B cell (primary cell): ENCODE results near the gene PATZ1. TPM values are rescaled to one million over a fixed set of nuclear protein-coding genes. Genes with fewer than 3 reads are reported as not detected.

Experiments used
- ATAC-seq: fragments of 200-7000 bp; cut with Tn5 transposase; one replicate; pipeline ENCODE4 v1.10.0; 2021; ENCODE audit warnings: low read depth, mild to moderate bottlenecking, moderate number of reproducible peaks, moderate library complexity
- CTCF ChIA-PET: fragments of 350-600 bp; sonication (Branson Sonifier 250); formaldehyde crosslinking; loops from one replicate; lab custom pipeline; 2021; ENCODE audit warnings: antibody characterized with exemption, inconsistent platforms; lab: Charles Lee
- POLR2A ChIA-PET: fragments of 350-600 bp; sonication (Branson Sonifier 250); formaldehyde crosslinking; loops from one replicate; lab custom pipeline; 2021; ENCODE audit warnings: antibody characterized with exemption; lab: Charles Lee
- DNase-seq: peaks from one replicate; pipeline ENCODE4 v3.0.0; 2013
- H2AFZ ChIP-seq: 2 replicates; pipeline ENCODE4 v1.6.1; 2012; ENCODE audit warnings: mild to moderate bottlenecking, low read depth, low read length; ENCODE audit not compliant: insufficient read depth, poor library complexity, severe bottlenecking
- H3K27ac ChIP-seq, 2 donors: 1 replicate in 1 of 2; 2 replicates in 1 of 2; pipeline ENCODE4 v1.5.1; 2012 to 2013; ENCODE audit warnings: low read length in 2 of 2, mild to moderate bottlenecking in 2 of 2, moderate library complexity in 1 of 2
- H3K27me3 ChIP-seq, 4 experiments: fragments of 200-600 bp in 1 of 4; sonication (generic) in 1 of 4; replicated peaks in 1 of 4; 1 replicate in 2 of 4; 2 replicates in 2 of 4; pipeline versions ENCODE4 v1.6.1 to v1.7.0; 2013 to 2016; ENCODE audit warnings: low read length in 3 of 4, mild to moderate bottlenecking in 2 of 4, mixed read lengths in 1 of 4, moderate library complexity in 1 of 4; ENCODE audit not compliant: insufficient read depth in 4 of 4, control insufficient read depth in 3 of 4; ENCODE audit errors: control extremely low read depth in 1 of 4
- H3K36me3 ChIP-seq, 2 experiments: replicated peaks in 1 of 2; 1 replicate in 1 of 2; 2 replicates in 1 of 2; pipeline versions ENCODE4 v1.6.1 to v1.7.1; 2013; ENCODE audit warnings: low read length in 1 of 2; ENCODE audit not compliant: insufficient read depth in 2 of 2, control insufficient read depth in 1 of 2; ENCODE audit errors: control extremely low read depth in 1 of 2, extremely low read depth in 1 of 2
- H3K4me1 ChIP-seq, 2 donors: fragments of 200-600 bp in 1 of 2; sonication (generic) in 1 of 2; 1 replicate in 1 of 2; 2 replicates in 1 of 2; pipeline versions ENCODE4 v1.5.1 to v1.6.1; 2013 to 2017; ENCODE audit warnings: low read length in 2 of 2; ENCODE audit not compliant: control insufficient read depth in 2 of 2, insufficient read depth in 2 of 2
- H3K4me2 ChIP-seq: replicated peaks from 2 replicates; pipeline ENCODE3; 2012; ENCODE audit warnings: mild to moderate bottlenecking, low read depth, low read length; ENCODE audit not compliant: poor library complexity, severe bottlenecking
- H3K4me3 ChIP-seq, 5 experiments: fragments of 200-600 bp in 1 of 5; sonication (generic) in 1 of 5; 1 replicate in 3 of 5; 2 replicates in 2 of 5; pipeline versions ENCODE4 v1.5.1 to v1.7.0; 2011 to 2016; ENCODE audit warnings: low read length in 4 of 5, mild to moderate bottlenecking in 4 of 5, low read depth in 2 of 5, control low read depth in 1 of 5, moderate library complexity in 1 of 5; ENCODE audit not compliant: insufficient read depth in 1 of 5; ENCODE audit errors: control extremely low read depth in 1 of 5, extremely low read depth in 1 of 5
- H3K79me2 ChIP-seq: fragments of 200-600 bp; sonication (generic); one replicate; pipeline ENCODE4 v1.6.0; 2016; ENCODE audit warnings: low read length; ENCODE audit not compliant: control insufficient read depth, insufficient read depth
- H3K9ac ChIP-seq: fragments of 200-600 bp; sonication (generic); 2 replicates; pipeline ENCODE4 v1.6.1; 2017; ENCODE audit warnings: mild to moderate bottlenecking, low read length, moderate library complexity
- H3K9me3 ChIP-seq, 3 donors: one replicate each; pipeline versions ENCODE4 v1.6.1 to v1.7.1; 2013; ENCODE audit warnings: low read length in 2 of 3; ENCODE audit not compliant: control insufficient read depth in 2 of 3, insufficient read depth in 1 of 3; ENCODE audit errors: control extremely low read depth in 1 of 3
- H4K20me1 ChIP-seq: 2 replicates; pipeline ENCODE4 v1.6.0; 2012; ENCODE audit warnings: mild to moderate bottlenecking, low read length; ENCODE audit not compliant: insufficient read depth, control insufficient read depth, poor library complexity, severe bottlenecking
- H3K27ac Mint-ChIP-seq: one replicate; pipeline ENCODE4 v1.8.0; 2021; ENCODE audit warnings: mixed read lengths
- H3K27me3 Mint-ChIP-seq: one replicate; pipeline ENCODE4 v1.8.0; 2021; ENCODE audit warnings: mixed read lengths
- H3K4me1 Mint-ChIP-seq: one replicate; pipeline ENCODE4 v1.8.0; 2021; ENCODE audit warnings: mixed read lengths
- H3K4me3 Mint-ChIP-seq: one replicate; pipeline ENCODE4 v1.8.0; 2021; ENCODE audit warnings: mixed read lengths
- H3K9me3 Mint-ChIP-seq: one replicate; pipeline ENCODE4 v1.8.0; 2022; ENCODE audit warnings: mixed read lengths; ENCODE audit not compliant: insufficient read depth
- EZH2 ChIP-seq: IDR thresholded peaks from 2 replicates; pipeline ENCODE4 v1.6.1; 2012; ENCODE audit warnings: borderline replicate concordance, low read depth, mild to moderate bottlenecking, moderate library complexity, low read length; ENCODE audit not compliant: insufficient read depth, poor library complexity, severe bottlenecking
- WGBS: methylation state at CpG from one replicate; pipeline ENCODE4 v1.1.5; 2013; ENCODE audit warnings: missing lambda C conversion rate; ENCODE audit not compliant: insufficient coverage; 5-methylcytosine and 5-hydroxymethylcytosine counted together
- intact Hi-C: fragments of 100-400 bp; cut with micrococcal nuclease; formaldehyde crosslinking; loops from one replicate; pipeline ENCODE4 v1.10.0; 2022
- polyA plus RNA-seq: library from polyadenylated mRNA; depleted of rRNA; stranded (reverse); fragments of >200 nt; gene quantifications from 2 replicates; pipeline ENCODE4 v1.2.3, GENCODE V29; 2012
- total RNA-seq, 2 donors: library from RNA; stranded (reverse); fragments of 120-200 nt in 1 of 2; gene quantifications; 1 replicate in 1 of 2; 2 replicates in 1 of 2; pipeline versions ENCODE4 v1.2.3 to v1.2.4, GENCODE V29; 2013 to 2022
- TF ChIP-seq, protein P1 (sequence below): fragments of 200-600 bp; IDR thresholded peaks from one replicate; pipeline ENCODE4 v1.8.0; 2022; ENCODE audit warnings: antibody characterized with exemption, mild to moderate bottlenecking

Gene PATZ1
- total and polyA plus RNA-seq, 2 donors (not counting 1 experiment from before 2014, with no cell fraction given), result 35.1 to 47.4 TPM

DNA sequence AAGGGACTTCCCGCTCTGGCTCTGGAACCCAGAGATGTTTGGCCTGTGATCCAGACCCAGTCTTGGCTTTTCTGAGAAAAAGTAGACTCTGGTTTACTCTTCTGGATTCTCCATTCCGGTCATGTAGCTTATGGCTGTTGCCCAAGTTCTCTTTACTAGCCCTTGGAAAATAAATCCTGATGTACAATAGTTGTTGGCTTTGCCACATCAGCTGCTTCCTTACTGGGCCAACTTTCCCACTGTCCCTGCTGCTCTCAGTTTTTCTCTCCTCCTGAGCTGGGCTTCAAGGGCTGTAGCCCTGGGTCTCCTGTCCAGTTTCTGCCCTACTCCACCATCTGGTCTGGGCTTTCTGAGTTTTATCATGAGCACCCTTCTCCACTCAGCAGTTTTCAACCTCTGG lies 12.5 kb downstream of the PATZ1 start:
- no peak overlapping the region for H3K27ac ChIP-seq
- H3K4me3 ChIP-seq, result no peak overlapping the region
- ATAC-seq (no peak), DNase-seq (no peak)
- no peak for TF ChIP-seq EZH2
- TF ChIP-seq, protein P1, sequence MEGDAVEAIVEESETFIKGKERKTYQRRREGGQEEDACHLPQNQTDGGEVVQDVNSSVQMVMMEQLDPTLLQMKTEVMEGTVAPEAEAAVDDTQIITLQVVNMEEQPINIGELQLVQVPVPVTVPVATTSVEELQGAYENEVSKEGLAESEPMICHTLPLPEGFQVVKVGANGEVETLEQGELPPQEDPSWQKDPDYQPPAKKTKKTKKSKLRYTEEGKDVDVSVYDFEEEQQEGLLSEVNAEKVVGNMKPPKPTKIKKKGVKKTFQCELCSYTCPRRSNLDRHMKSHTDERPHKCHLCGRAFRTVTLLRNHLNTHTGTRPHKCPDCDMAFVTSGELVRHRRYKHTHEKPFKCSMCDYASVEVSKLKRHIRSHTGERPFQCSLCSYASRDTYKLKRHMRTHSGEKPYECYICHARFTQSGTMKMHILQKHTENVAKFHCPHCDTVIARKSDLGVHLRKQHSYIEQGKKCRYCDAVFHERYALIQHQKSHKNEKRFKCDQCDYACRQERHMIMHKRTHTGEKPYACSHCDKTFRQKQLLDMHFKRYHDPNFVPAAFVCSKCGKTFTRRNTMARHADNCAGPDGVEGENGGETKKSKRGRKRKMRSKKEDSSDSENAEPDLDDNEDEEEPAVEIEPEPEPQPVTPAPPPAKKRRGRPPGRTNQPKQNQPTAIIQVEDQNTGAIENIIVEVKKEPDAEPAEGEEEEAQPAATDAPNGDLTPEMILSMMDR, result no peak
- intact Hi-C loops, result no loop called here
- CTCF ChIA-PET, result interaction anchor here (1.4 kb wide), 1 partner anchor 20 kb away, joined by 5 read pairs; no protein-coding TSS in a partner anchor
- no peaks in the 10 kb centered on the region for H3K9me3 ChIP-seq
- no peaks in the 10 kb centered on the region for H3K27me3 ChIP-seq
- H3K4me1 ChIP-seq, result no peaks in the 10 kb centered on the region
- no peak overlapping the region for H3K27ac Mint-ChIP-seq
- peaks cover 44% of the 10 kb centered on the region for H3K79me2 ChIP-seq
- H3K9me3 Mint-ChIP-seq, result no peaks in the 10 kb centered on the region
- H2AFZ ChIP-seq, result no peak overlapping the region
- H3K9ac ChIP-seq, result no peak overlapping the region
- no peaks in the 10 kb centered on the region for H3K27me3 Mint-ChIP-seq
- peaks cover 95% of the 10 kb centered on the region for H4K20me1 ChIP-seq
- H3K4me1 Mint-ChIP-seq, result peaks cover 14% of the 10 kb centered on the region
- POLR2A ChIA-PET, result no interaction called here
- peaks cover 4 to 83% of the 10 kb centered on the region in 2 experiments for H3K36me3 ChIP-seq
- no peak overlapping the region for H3K4me2 ChIP-seq
- H3K4me3 Mint-ChIP-seq, result no peak overlapping the region
- WGBS, result 91% methylated on average over 1 of the region's 2 CpGs

DNA sequence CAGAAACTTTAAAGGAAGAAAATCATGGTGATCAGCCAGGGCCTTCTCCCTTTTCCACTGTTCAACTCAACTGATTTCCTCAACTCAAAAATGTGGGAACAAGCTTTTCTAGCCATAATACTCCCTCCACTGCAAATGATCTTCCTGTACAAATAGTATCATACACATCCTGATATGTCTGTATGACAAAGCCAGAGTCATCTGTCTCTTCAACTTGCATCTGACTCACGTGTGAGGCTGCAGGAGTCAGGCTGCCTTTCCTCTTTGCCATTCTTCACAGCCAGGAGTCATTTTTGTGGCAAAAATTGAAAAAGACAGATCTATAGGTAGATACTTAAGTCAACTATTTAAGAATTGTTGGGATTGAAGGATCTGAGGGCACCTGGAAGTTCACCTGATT lies 13.3 kb downstream of the PATZ1 start:
- H2AFZ ChIP-seq, result no peak overlapping the region
- DNase-seq (no peak), ATAC-seq (no peak)
- H3K79me2 ChIP-seq, result peaks cover 37% of the 10 kb centered on the region
- H3K9me3 Mint-ChIP-seq, result no peaks in the 10 kb centered on the region
- H3K9me3 ChIP-seq, result no peaks in the 10 kb centered on the region
- H3K27me3 Mint-ChIP-seq, result no peaks in the 10 kb centered on the region
- CTCF ChIA-PET, result no interaction called here
- no peak overlapping the region for H3K27ac Mint-ChIP-seq
- peaks cover 94% of the 10 kb centered on the region for H4K20me1 ChIP-seq
- H3K4me3 Mint-ChIP-seq, result no peak overlapping the region
- WGBS, result no CpG with 5 or more reads among the region's 1 CpG
- H3K36me3 ChIP-seq, result peaks cover 4 to 83% of the 10 kb centered on the region in 2 experiments
- H3K4me2 ChIP-seq, result no peak overlapping the region
- POLR2A ChIA-PET, result no interaction called here
- intact Hi-C loops, result no loop called here
- no peak overlapping the region for H3K4me3 ChIP-seq
- no peak overlapping the region for H3K27ac ChIP-seq
- H3K27me3 ChIP-seq, result no peaks in the 10 kb centered on the region
- H3K4me1 Mint-ChIP-seq, result peaks cover 8% of the 10 kb centered on the region
- H3K4me1 ChIP-seq, result no peaks in the 10 kb centered on the region
- no peak for TF ChIP-seq EZH2
- TF ChIP-seq, protein P1, result no peak
- no peak overlapping the region for H3K9ac ChIP-seq
